GM12865 (cell line): ENCODE measurements around the gene PLXDC1.

Experiments used
- DNase-seq: peaks from one replicate; pipeline ENCODE4 v3.0.0; 2010; ENCODE audit warnings: low read depth
- H3K4me3 ChIP-seq: 2 replicates; pipeline ENCODE4 v1.5.1; 2011; ENCODE audit warnings: mild to moderate bottlenecking, low read depth, low read length, control low read depth
- CTCF ChIP-seq: IDR thresholded peaks from 2 replicates; pipeline ENCODE4 v1.5.1; 2011; ENCODE audit warnings: low read length, control low read depth, low read depth, inconsistent platforms; ENCODE audit not compliant: insufficient read depth; ENCODE audit errors: missing control alignments

The PLXDC1 gene

DNA sequence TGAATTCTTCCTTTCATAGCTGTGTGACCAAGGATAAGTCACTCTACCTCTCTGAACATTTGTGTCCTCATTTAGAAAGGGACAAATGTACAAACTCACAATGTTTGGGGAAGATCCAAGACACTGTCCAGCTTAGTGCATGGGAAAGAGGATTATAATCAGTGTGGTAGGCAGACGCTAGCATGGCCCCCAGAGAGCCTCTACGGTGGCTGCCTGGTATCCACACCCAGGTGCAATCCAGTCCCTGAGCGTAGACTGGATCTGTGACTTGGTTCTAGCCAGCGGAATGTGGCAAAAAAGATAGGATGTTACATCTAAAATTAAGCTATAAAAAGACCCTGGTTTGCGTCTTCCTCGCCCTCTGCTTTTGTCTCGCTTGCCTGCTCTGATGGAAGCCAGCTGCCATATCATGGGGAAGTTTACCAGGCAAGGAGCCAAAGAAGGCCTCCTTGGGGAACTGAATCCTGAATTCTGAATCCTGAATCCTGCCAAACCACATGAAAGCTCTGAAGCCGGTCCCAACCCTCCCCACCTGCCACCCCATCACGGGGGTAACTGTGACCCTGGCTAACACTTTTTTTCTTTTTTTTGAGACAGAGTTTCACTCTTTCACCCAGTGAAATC, 51.7 kb downstream of the PLXDC1 start:
- no peak for TF ChIP-seq CTCF
- DNase-seq, result peak; percentile 5
- no peak overlapping the region for H3K4me3 ChIP-seq

DNA sequence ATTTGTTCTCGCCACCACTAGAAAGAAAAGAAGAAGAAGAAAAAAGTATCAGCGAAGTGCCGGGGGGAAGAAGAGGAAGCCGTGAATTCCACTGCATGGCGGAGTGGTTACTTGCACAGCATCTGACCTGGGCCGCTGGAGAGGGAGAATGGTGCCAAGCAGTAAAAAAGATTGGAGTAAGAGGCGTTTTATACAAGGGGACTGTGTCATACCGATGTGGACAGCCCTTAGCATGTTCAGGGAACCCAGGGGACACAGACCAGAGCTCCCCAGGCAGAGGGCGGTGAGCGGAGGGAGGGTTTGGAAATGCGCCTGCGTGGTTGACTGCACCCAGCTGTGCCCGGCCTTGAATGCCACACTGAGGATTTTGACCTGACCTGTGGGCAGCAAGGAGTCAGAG, 52.8 kb downstream of the PLXDC1 start:
- H3K4me3 ChIP-seq, result no peak overlapping the region
- peak; percentile 9 for DNase-seq
- no peak for TF ChIP-seq CTCF

- H3K4me3 ChIP-seq, result no peak overlapping the region
- no peak for DNase-seq
- TF ChIP-seq CTCF, result no peak
These were observed 53.9 kb downstream of the PLXDC1 start for GRCh38 chr17:39097537-39097936.

GRCh38 chr17:39097150-39097519, 54.3 kb downstream of the PLXDC1 start:
- TF ChIP-seq CTCF, result no peak
- no peak for DNase-seq
- H3K4me3 ChIP-seq, result no peak overlapping the region

- no peak for TF ChIP-seq CTCF
- DNase-seq, result peak; percentile 37
- no peak overlapping the region for H3K4me3 ChIP-seq
These were observed 54.8 kb downstream of the PLXDC1 start for GRCh38 chr17:39096508-39097149.

DNA sequence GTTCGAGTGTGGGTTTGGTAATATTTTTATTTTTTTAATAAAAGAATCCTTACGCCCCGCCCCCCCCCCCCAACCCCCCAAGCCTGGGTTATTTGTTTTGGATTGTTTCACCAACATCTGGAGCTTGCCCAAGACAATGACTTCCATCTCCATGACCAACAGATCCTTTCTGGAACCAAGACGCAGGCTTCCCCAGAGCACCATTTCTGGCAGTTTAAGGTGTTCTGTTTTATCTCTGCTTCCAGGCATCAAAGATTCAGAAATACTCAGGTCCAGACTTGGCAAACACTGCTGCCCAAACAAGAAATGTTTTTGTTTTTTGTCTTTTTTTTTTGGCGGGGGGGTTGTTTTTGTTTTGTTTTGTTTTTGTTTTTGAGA, 56.1 kb downstream of the PLXDC1 start:
- TF ChIP-seq CTCF, result no peak
- no peak for DNase-seq
- no peak overlapping the region for H3K4me3 ChIP-seq
